Calu3 (cell line): ENCODE measurements around the gene PARD3. TPM values are rescaled to one million over a fixed set of nuclear protein-coding genes. Genes with fewer than 3 reads are reported as not detected.

Source experiments
- BruUV-seq: library from RNA; stranded (reverse); fragments of 400-500 nt; replicated peaks from 2 replicates; lab custom pipeline; 2021; lab: Mats Ljungman, UMichigan
- CTCF ChIA-PET: fragments of 300-600 bp; sonication (Branson Sonifier 250); formaldehyde crosslinking; loops from one replicate; lab custom pipeline; 2022; ENCODE audit warnings: antibody characterized with exemption; lab: Charles Lee
- DNase-seq: peaks from one replicate; pipeline ENCODE4 v3.0.0; 2022
- H3K27ac Mint-ChIP-seq: one replicate; pipeline ENCODE4 v1.8.0; 2022; ENCODE audit warnings: mixed read lengths; ENCODE audit not compliant: unreplicated experiment
- H3K27me3 Mint-ChIP-seq: one replicate; pipeline ENCODE4 v1.8.0; 2022; ENCODE audit warnings: mixed read lengths; ENCODE audit not compliant: unreplicated experiment
- H3K36me3 Mint-ChIP-seq: one replicate; pipeline ENCODE4 v1.8.0; 2022; ENCODE audit warnings: mild to moderate bottlenecking, moderate library complexity, mixed read lengths; ENCODE audit not compliant: insufficient read depth, unreplicated experiment
- H3K4me1 Mint-ChIP-seq: one replicate; pipeline ENCODE4 v1.8.0; 2022; ENCODE audit warnings: mild to moderate bottlenecking, low read depth, mixed read lengths; ENCODE audit not compliant: unreplicated experiment
- H3K4me3 Mint-ChIP-seq: one replicate; pipeline ENCODE4 v1.8.0; 2022; ENCODE audit warnings: mild to moderate bottlenecking, low read depth, moderate library complexity, mixed read lengths; ENCODE audit not compliant: unreplicated experiment
- H3K9me3 Mint-ChIP-seq: one replicate; pipeline ENCODE4 v1.8.0; 2022; ENCODE audit warnings: low read depth, mixed read lengths; ENCODE audit not compliant: unreplicated experiment
- intact Hi-C: fragments of 100-400 bp; cut with micrococcal nuclease; formaldehyde crosslinking; loops from one replicate; pipeline ENCODE4 v1.10.0; 2022; ENCODE audit not compliant: unreplicated experiment
- total RNA-seq: library from RNA; stranded (reverse); gene quantifications from 2 replicates; pipeline ENCODE4 v1.2.3, GENCODE V29; 2022
- TF ChIP-seq, protein P1 (sequence below): fragments of 200-600 bp; IDR thresholded peaks from one replicate; pipeline ENCODE4 v1.8.0; 2022; ENCODE audit warnings: antibody characterized with exemption; ENCODE audit not compliant: unreplicated experiment

PARD3 gene
- total RNA-seq, 1 experiment from 2014 or later, result 62.4 TPM

- no peak overlapping the region for H3K27ac Mint-ChIP-seq
- no peak for DNase-seq
- BruUV-seq, result no TSS peak
- CTCF ChIA-PET, result no interaction called here
- TF ChIP-seq, protein P1, sequence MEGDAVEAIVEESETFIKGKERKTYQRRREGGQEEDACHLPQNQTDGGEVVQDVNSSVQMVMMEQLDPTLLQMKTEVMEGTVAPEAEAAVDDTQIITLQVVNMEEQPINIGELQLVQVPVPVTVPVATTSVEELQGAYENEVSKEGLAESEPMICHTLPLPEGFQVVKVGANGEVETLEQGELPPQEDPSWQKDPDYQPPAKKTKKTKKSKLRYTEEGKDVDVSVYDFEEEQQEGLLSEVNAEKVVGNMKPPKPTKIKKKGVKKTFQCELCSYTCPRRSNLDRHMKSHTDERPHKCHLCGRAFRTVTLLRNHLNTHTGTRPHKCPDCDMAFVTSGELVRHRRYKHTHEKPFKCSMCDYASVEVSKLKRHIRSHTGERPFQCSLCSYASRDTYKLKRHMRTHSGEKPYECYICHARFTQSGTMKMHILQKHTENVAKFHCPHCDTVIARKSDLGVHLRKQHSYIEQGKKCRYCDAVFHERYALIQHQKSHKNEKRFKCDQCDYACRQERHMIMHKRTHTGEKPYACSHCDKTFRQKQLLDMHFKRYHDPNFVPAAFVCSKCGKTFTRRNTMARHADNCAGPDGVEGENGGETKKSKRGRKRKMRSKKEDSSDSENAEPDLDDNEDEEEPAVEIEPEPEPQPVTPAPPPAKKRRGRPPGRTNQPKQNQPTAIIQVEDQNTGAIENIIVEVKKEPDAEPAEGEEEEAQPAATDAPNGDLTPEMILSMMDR, result no peak
- intact Hi-C loops, result no loop called here
- no peaks in the 10 kb centered on the region for H3K27me3 Mint-ChIP-seq
- no peaks in the 10 kb centered on the region for H3K9me3 Mint-ChIP-seq
- H3K4me3 Mint-ChIP-seq, result no peak overlapping the region
- H3K36me3 Mint-ChIP-seq, result no peaks in the 10 kb centered on the region
- peaks cover 11% of the 10 kb centered on the region for H3K4me1 Mint-ChIP-seq
Measured at GRCh38 chr10:34474555-34475273, 340.4 kb downstream of the PARD3 start.

- TF ChIP-seq, protein P1, result no peak
- no TSS peak for BruUV-seq
- Mint-ChIP-seq H3K27ac (no peak overlapping the region), H3K4me1 (peaks cover 11% of the 10 kb centered on the region), H3K36me3 (no peaks in the 10 kb centered on the region), H3K9me3 (no peaks in the 10 kb centered on the region), H3K4me3 (no peak overlapping the region), H3K27me3 (no peaks in the 10 kb centered on the region)
- intact Hi-C loops, result no loop called here
- CTCF ChIA-PET, result no interaction called here
- no peak for DNase-seq
Measured at GRCh38 chr10:34474009-34474376, 341.1 kb downstream of the PARD3 start.

- H3K4me3 Mint-ChIP-seq, result no peak overlapping the region
- peaks cover 11% of the 10 kb centered on the region for H3K4me1 Mint-ChIP-seq
- no TSS peak for BruUV-seq
- no peaks in the 10 kb centered on the region for H3K27me3 Mint-ChIP-seq
- no peak overlapping the region for H3K27ac Mint-ChIP-seq
- TF ChIP-seq, protein P1, result no peak
- H3K9me3 Mint-ChIP-seq, result no peaks in the 10 kb centered on the region
- DNase-seq, result no peak
- intact Hi-C loops, result no loop called here
- CTCF ChIA-PET, result no interaction called here
- no peaks in the 10 kb centered on the region for H3K36me3 Mint-ChIP-seq
Measured at GRCh38 chr10:34473174-34474008, 341.7 kb downstream of the PARD3 start.

DNA sequence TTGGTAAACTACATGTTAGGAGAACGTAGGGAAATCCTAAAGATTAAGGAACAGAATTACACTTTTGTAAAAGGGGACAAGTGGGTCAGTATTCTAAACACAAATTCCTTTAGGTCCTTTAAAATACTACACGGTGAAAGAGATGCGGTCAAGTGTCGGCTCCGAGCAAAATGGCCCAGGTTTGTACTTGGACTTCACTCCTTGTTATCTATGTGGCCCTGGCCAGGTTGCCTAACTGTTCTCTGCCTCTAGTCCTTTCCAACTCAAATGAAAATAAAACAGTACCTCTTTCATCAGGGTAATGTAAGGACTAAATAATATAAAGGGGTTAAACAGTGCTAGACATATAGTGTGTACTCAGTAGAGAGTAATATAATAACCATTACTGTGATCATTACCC lies 344.8 kb downstream of the PARD3 start:
- TF ChIP-seq, protein P1, result no peak
- H3K9me3 Mint-ChIP-seq, result no peaks in the 10 kb centered on the region
- H3K27ac Mint-ChIP-seq, result no peak overlapping the region
- CTCF ChIA-PET, result no interaction called here
- no TSS peak for BruUV-seq
- H3K4me3 Mint-ChIP-seq, result no peak overlapping the region
- H3K36me3 Mint-ChIP-seq, result no peaks in the 10 kb centered on the region
- H3K4me1 Mint-ChIP-seq, result no peaks in the 10 kb centered on the region
- no peak for DNase-seq
- H3K27me3 Mint-ChIP-seq, result no peaks in the 10 kb centered on the region
- intact Hi-C loops, result no loop called here
